ENCODE data around the gene CMYA5. TPM values are rescaled to one million over a fixed set of nuclear protein-coding genes. Genes with fewer than 3 reads are reported as not detected.

Gene CMYA5
- total RNA-seq, 1 donor from 2014 or later, result 1,210 TPM

- Histone ChIP-seq H3K4me1 (peaks cover 23% of the 10 kb centered on the region), H3K4me3 (no peak overlapping the region), H3K27ac (replicated peaks) (peak overlapping the region; percentile 9), H3K27me3 (ENCODE audit: low read depth) (no peaks in the 10 kb centered on the region), H3K9me3 (replicated peaks) (no peaks in the 10 kb centered on the region), H3K36me3 (no peaks in the 10 kb centered on the region)
- intact Hi-C loops (cut with micrococcal nuclease), result no loop called here
- no peak for TF ChIP-seq CTCF (IDR thresholded peaks at IDR 0.05; ENCODE audit: borderline replicate concordance)
- DNase-seq, result no peak
Measured at GRCh38 chr5:79841172-79841571, 151.5 kb downstream of the CMYA5 start.

GRCh38 chr5:79842006-79842881 is 152.6 kb downstream of the CMYA5 start:
- Histone ChIP-seq H3K9me3 (replicated peaks) (no peaks in the 10 kb centered on the region), H3K27me3 (ENCODE audit: low read depth) (no peaks in the 10 kb centered on the region), H3K4me1 (peaks cover 23% of the 10 kb centered on the region), H3K4me3 (no peak overlapping the region), H3K27ac (replicated peaks) (peak overlapping the region; percentile 2), H3K36me3 (no peaks in the 10 kb centered on the region)
- no peak for DNase-seq
- TF ChIP-seq CTCF (IDR thresholded peaks at IDR 0.05; ENCODE audit: borderline replicate concordance), result no peak
- intact Hi-C loops (cut with micrococcal nuclease), result no loop called here

GRCh38 chr5:79842991-79843390 is 153.4 kb downstream of the CMYA5 start:
- H3K27me3 ChIP-seq (ENCODE audit: low read depth), result no peaks in the 10 kb centered on the region
- H3K36me3 ChIP-seq, result no peaks in the 10 kb centered on the region
- H3K27ac ChIP-seq (replicated peaks), result peak overlapping the region; percentile 2
- no peaks in the 10 kb centered on the region for H3K9me3 ChIP-seq (replicated peaks)
- no peak for TF ChIP-seq CTCF (IDR thresholded peaks at IDR 0.05; ENCODE audit: borderline replicate concordance)
- DNase-seq, result no peak
- no peak overlapping the region for H3K4me3 ChIP-seq
- intact Hi-C loops (cut with micrococcal nuclease), result no loop called here
- H3K4me1 ChIP-seq, result peaks cover 18% of the 10 kb centered on the region

- H3K4me1 ChIP-seq, result peaks cover 13% of the 10 kb centered on the region
- DNase-seq, result no peak
- H3K27me3 ChIP-seq (ENCODE audit: low read depth), result no peaks in the 10 kb centered on the region
- intact Hi-C loops (cut with micrococcal nuclease), result no loop called here
- no peaks in the 10 kb centered on the region for H3K36me3 ChIP-seq
- no peak overlapping the region for H3K27ac ChIP-seq (replicated peaks)
- H3K4me3 ChIP-seq, result no peak overlapping the region
- TF ChIP-seq CTCF (IDR thresholded peaks at IDR 0.05; ENCODE audit: borderline replicate concordance), result no peak
- no peaks in the 10 kb centered on the region for H3K9me3 ChIP-seq (replicated peaks)
Measured at GRCh38 chr5:79843450-79844388, 154.1 kb downstream of the CMYA5 start.

- no peak for DNase-seq
- no peak overlapping the region for H3K27ac ChIP-seq (replicated peaks)
- no peaks in the 10 kb centered on the region for H3K36me3 ChIP-seq
- no peaks in the 10 kb centered on the region for H3K9me3 ChIP-seq (replicated peaks)
- TF ChIP-seq CTCF (IDR thresholded peaks at IDR 0.05; ENCODE audit: borderline replicate concordance), result no peak
- intact Hi-C loops (cut with micrococcal nuclease), result no loop called here
- no peaks in the 10 kb centered on the region for H3K27me3 ChIP-seq (ENCODE audit: low read depth)
- peaks cover 13% of the 10 kb centered on the region for H3K4me1 ChIP-seq
- no peak overlapping the region for H3K4me3 ChIP-seq
Measured at GRCh38 chr5:79844571-79844970, 154.9 kb downstream of the CMYA5 start.

Data from left ventricle myocardium inferior (tissue), 1 donor.